Gastrocnemius medialis (tissue), 4 donors: ENCODE results near the gene HOXB8. TPM values are rescaled to one million over a fixed set of nuclear protein-coding genes. Genes with fewer than 3 reads are reported as not detected.

ENCODE experiments used
- ATAC-seq, 2 donors: fragments of 150-250 bp; one replicate each; pipeline ENCODE4 v1.9.1; 2016
- DNase-seq, 2 donors: peaks; one replicate each; pipeline ENCODE4 v3.0.0-alpha.2; 2019
- H3K27ac ChIP-seq, 4 donors: fragments of 200-600 bp; sonication (generic); 1 replicate in 1 of 4; 2 replicates in 3 of 4; pipeline ENCODE4 v1.5.1; 2016 to 2018; ENCODE audit warnings: mild to moderate bottlenecking in 2 of 4, moderate library complexity in 1 of 4
- H3K27me3 ChIP-seq, 3 donors: fragments of 200-600 bp; sonication (generic) in 2 of 3; 1 replicate in 1 of 3; 2 replicates in 2 of 3; pipeline versions ENCODE4 v1.5.1 to v1.6.0; 2016 to 2019; ENCODE audit warnings: mild to moderate bottlenecking in 1 of 3, moderate library complexity in 1 of 3
- H3K36me3 ChIP-seq, 2 donors: fragments of 200-600 bp; sonication (generic) in 1 of 2; one replicate each; pipeline ENCODE4 v1.5.1; 2017 to 2018
- H3K4me1 ChIP-seq, 2 donors: fragments of 200-600 bp; sonication (generic) in 1 of 2; one replicate each; pipeline ENCODE4 v1.5.1; 2016 to 2017; ENCODE audit warnings: mild to moderate bottlenecking in 2 of 2
- H3K4me3 ChIP-seq, 4 donors: fragments of 200-600 bp; sonication (generic) in 3 of 4; 1 replicate in 1 of 4; 2 replicates in 3 of 4; pipeline ENCODE4 v1.5.1; 2016 to 2019; ENCODE audit warnings: mild to moderate bottlenecking in 2 of 4
- H3K9me3 ChIP-seq, 3 donors: fragments of 200-600 bp; sonication (generic) in 2 of 3; 1 replicate in 1 of 3; 2 replicates in 2 of 3; pipeline ENCODE4 v1.5.1; 2016 to 2019
- CTCF ChIP-seq, 5 experiments: fragments of 450-650 bp in 3 of 5; fragments of 200-600 bp in 2 of 5; sonication (generic) in 2 of 5; IDR thresholded peaks in 4 of 5; conservative IDR thresholded peaks in 1 of 5; 1 replicate in 4 of 5; 2 replicates in 1 of 5; pipeline ENCODE4 v1.5.1; 2016 to 2019; ENCODE audit warnings: antibody characterized with exemption in 5 of 5, mild to moderate bottlenecking in 3 of 5, moderate library complexity in 3 of 5
- POLR2A ChIP-seq, 2 donors: fragments of 450-650 bp; IDR thresholded peaks; one replicate each; pipeline ENCODE4 v1.6.1; 2017; ENCODE audit warnings: antibody characterized with exemption in 2 of 2, mild to moderate bottlenecking in 2 of 2, moderate library complexity in 2 of 2
- in situ Hi-C, 4 donors: fragments of 200-750 bp; cut with MboI; loops; one replicate each; pipeline versions ENCODE4 v1.15.0 to v1.8.0; 2017; ENCODE audit warnings: low sequenced_read_pairs in 4 of 4
- intact Hi-C: fragments of 100-400 bp; cut with DNase I; formaldehyde crosslinking; loops from one replicate; pipeline ENCODE4 v1.15.1; 2023; ENCODE audit warnings: low total_unique reads
- total RNA-seq, 4 donors: library from RNA; depleted of rRNA; stranded (reverse); fragments of >200 nt; gene quantifications; one replicate each; pipeline versions ENCODE4 v1.1.0 to v1.2.3, GENCODE V29; 2016

The HOXB8 gene
- total RNA-seq, 4 donors from 2014 or later: 0.27 TPM; not detected in 3

GRCh38 chr17:48644910-48645557 lies 29.9 kb upstream of the HOXB8 start:
- Histone ChIP-seq H3K27ac (no peak overlapping the region), H3K4me3 (no peak overlapping the region), H3K36me3 (no peaks in the 10 kb centered on the region), H3K4me1 (no peaks in the 10 kb centered on the region), H3K27me3 (peaks cover 77 to 95% (median 94%) of the 10 kb centered on the region in 3 donors), H3K9me3 (no peaks in the 10 kb centered on the region)
- intact Hi-C loops: no loop called here
- DNase-seq (no peak), ATAC-seq (no peak)
- TF ChIP-seq POLR2A (IDR thresholded peaks at IDR 0.05) (no peak), CTCF (IDR thresholded peaks at IDR 0.05 in 4 of 5, conservative IDR thresholded peaks at IDR 0.05 in 1 of 5) (no peak)
- in situ Hi-C loops: loop anchor here in 1 of 4 donors (25.0 kb wide), 1 partner anchor 92 kb away; the partner anchor contains the start of gene HOXB13

DNA sequence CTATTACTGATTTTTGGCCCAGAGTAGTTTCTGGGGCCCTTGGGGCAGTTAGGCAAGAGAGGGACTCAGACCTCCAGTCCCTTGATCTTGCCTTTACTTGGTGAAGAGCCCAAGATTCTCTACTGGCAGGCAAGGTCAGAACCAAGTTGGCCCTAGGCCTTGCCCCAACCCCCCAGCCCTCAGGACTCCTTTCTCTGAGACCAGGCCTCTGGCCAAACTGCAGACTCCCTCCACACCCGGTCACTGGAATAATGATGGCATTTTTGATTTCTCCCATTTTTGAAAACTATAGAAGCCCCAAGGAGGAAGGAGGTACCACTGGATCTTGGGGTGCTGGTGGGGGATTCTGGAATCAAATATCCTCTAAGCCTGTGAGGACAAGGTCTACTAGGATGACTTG lies 29.1 kb upstream of the HOXB8 start:
- Histone ChIP-seq H3K27me3 (peaks cover 75 to 97% (median 96%) of the 10 kb centered on the region in 3 donors), H3K9me3 (no peaks in the 10 kb centered on the region), H3K36me3 (no peaks in the 10 kb centered on the region), H3K27ac (no peak overlapping the region), H3K4me1 (no peaks in the 10 kb centered on the region), H3K4me3 (no peak overlapping the region)
- ATAC-seq (no peak), DNase-seq (no peak)
- in situ Hi-C loops: loop anchor here in 1 of 4 donors (25.0 kb wide), 1 partner anchor 93 kb away; the partner anchor contains the start of gene HOXB13
- intact Hi-C loops: no loop called here
- no peak for TF ChIP-seq POLR2A (IDR thresholded peaks at IDR 0.05)

GRCh38 chr17:48643697-48644012 lies 28.6 kb upstream of the HOXB8 start:
- Histone ChIP-seq H3K4me3 (no peak overlapping the region), H3K4me1 (no peaks in the 10 kb centered on the region), H3K36me3 (no peaks in the 10 kb centered on the region), H3K27ac (no peak overlapping the region), H3K9me3 (no peaks in the 10 kb centered on the region), H3K27me3 (peaks cover 74 to 98% (median 98%) of the 10 kb centered on the region in 3 donors)
- no peak for DNase-seq
- intact Hi-C loops (no loop called here), in situ Hi-C loops (loop anchor here in 1 of 4 donors (25.0 kb wide), 1 partner anchor 94 kb away; the partner anchor contains the start of gene HOXB13)
- TF ChIP-seq POLR2A (IDR thresholded peaks at IDR 0.05) (no peak), CTCF (IDR thresholded peaks at IDR 0.05 in 4 of 5, conservative IDR thresholded peaks at IDR 0.05 in 1 of 5) (no peak)
- no peak for ATAC-seq

GRCh38 chr17:48642843-48643696 lies 28.0 kb upstream of the HOXB8 start:
- Histone ChIP-seq H3K27me3 (peaks cover 74 to 98% (median 98%) of the 10 kb centered on the region in 3 donors), H3K4me1 (no peaks in the 10 kb centered on the region), H3K36me3 (no peaks in the 10 kb centered on the region), H3K4me3 (no peak overlapping the region), H3K27ac (no peak overlapping the region), H3K9me3 (no peaks in the 10 kb centered on the region)
- no peak for DNase-seq
- no peak for ATAC-seq
- intact Hi-C loops (no loop called here), in situ Hi-C loops (loop anchor here in 1 of 4 donors (25.0 kb wide), 1 partner anchor 94 kb away; the partner anchor contains the start of gene HOXB13)
- TF ChIP-seq CTCF (IDR thresholded peaks at IDR 0.05 in 4 of 5, conservative IDR thresholded peaks at IDR 0.05 in 1 of 5) (no peak), POLR2A (IDR thresholded peaks at IDR 0.05) (no peak)
